ENCODE measurements around the gene IL27RA.

IL27RA gene

DNA sequence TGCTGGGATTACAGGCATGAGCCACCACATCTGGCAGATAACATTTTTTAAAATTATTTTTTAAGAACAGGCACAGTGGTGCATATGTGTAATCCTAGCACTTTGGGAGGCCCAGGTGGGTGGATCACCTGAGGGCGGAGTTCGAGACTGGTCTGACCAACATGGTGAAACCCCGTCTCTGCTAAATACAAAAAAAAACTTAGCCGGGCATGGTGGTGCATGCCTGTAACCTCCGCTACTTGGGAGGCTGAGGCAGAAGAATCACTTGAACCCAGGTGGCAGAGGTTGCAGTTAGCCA is 30.9 kb downstream of the IL27RA start:
- CTCF ChIA-PET: interaction anchor here (0.6 to 6.9 kb wide), 2 partner anchors 9 to 345 kb away, joined by 3 to 80 read pairs; partner anchors contain the start of gene MISP3

GRCh38 chr19:14063105-14063504 is 31.5 kb downstream of the IL27RA start:
- no peak overlapping the region for H3K27ac ChIP-seq (ENCODE audit: extremely low read depth, low read depth, low read length)
- H3K4me3 ChIP-seq (ENCODE audit: low read depth, low read length): no peak overlapping the region
- peaks cover 2% of the 10 kb centered on the region for H3K4me1 ChIP-seq (ENCODE audit: control insufficient read depth, insufficient read depth, low read length)
- ChIA-PET POLR2A (no interaction called here), CTCF (no interaction called here)
- no peaks in the 10 kb centered on the region for H3K36me3 ChIP-seq (ENCODE audit: control insufficient read depth in 2 of 2, insufficient read depth in 1 of 2, low read length in 2 of 2)
- no peaks in the 10 kb centered on the region for H3K9me3 ChIP-seq (ENCODE audit: control insufficient read depth, insufficient read depth, low read depth, low read length)
- TF ChIP-seq ZNF623 (tag by site-specific recombination; IDR thresholded peaks at IDR 0.05) (no peak), ZNF2 (tag by site-specific recombination; IDR thresholded peaks at IDR 0.05) (no peak), ZNF48 (tag by site-specific recombination; IDR thresholded peaks at IDR 0.05) (no peak), ZNF777 (tag by site-specific recombination; IDR thresholded peaks at IDR 0.05; ENCODE audit: borderline replicate concordance) (no peak), TCF7L2 (IDR thresholded peaks at IDR 0.05; ENCODE audit: borderline replicate concordance, low read depth, low read length) (no peak), ZNF394 (tag by site-specific recombination; IDR thresholded peaks at IDR 0.05; ENCODE audit: borderline replicate concordance) (no peak), GLIS2 (tag by site-specific recombination; IDR thresholded peaks at IDR 0.05) (no peak), ZNF174 (tag by site-specific recombination; IDR thresholded peaks at IDR 0.05) (no peak), ZNF510 (tag by site-specific recombination; IDR thresholded peaks at IDR 0.05; ENCODE audit: insufficient replicate concordance) (no peak), GLIS1 (tag by site-specific recombination; IDR thresholded peaks at IDR 0.05) (no peak), ZNF148 (tag by site-specific recombination; IDR thresholded peaks at IDR 0.05; ENCODE audit: borderline replicate concordance) (no peak), GLI2 (tag by site-specific recombination; IDR thresholded peaks at IDR 0.05; ENCODE audit: borderline replicate concordance, low read depth) (no peak), ZNF350 (tag by site-specific recombination; IDR thresholded peaks at IDR 0.05) (no peak), ZNF600 (tag by site-specific recombination; IDR thresholded peaks at IDR 0.05) (no peak), ZNF292 (tag by site-specific recombination; IDR thresholded peaks at IDR 0.05; ENCODE audit: borderline replicate concordance, low read depth) (no peak), KLF7 (tag by site-specific recombination; IDR thresholded peaks at IDR 0.05; ENCODE audit: borderline replicate concordance) (no peak)
- TF ChIP-seq, protein P1, sequence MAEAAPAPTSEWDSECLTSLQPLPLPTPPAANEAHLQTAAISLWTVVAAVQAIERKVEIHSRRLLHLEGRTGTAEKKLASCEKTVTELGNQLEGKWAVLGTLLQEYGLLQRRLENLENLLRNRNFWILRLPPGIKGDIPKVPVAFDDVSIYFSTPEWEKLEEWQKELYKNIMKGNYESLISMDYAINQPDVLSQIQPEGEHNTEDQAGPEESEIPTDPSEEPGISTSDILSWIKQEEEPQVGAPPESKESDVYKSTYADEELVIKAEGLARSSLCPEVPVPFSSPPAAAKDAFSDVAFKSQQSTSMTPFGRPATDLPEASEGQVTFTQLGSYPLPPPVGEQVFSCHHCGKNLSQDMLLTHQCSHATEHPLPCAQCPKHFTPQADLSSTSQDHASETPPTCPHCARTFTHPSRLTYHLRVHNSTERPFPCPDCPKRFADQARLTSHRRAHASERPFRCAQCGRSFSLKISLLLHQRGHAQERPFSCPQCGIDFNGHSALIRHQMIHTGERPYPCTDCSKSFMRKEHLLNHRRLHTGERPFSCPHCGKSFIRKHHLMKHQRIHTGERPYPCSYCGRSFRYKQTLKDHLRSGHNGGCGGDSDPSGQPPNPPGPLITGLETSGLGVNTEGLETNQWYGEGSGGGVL (tag by site-specific recombination; IDR thresholded peaks at IDR 0.05): no peak
- TF ChIP-seq, protein P2, sequence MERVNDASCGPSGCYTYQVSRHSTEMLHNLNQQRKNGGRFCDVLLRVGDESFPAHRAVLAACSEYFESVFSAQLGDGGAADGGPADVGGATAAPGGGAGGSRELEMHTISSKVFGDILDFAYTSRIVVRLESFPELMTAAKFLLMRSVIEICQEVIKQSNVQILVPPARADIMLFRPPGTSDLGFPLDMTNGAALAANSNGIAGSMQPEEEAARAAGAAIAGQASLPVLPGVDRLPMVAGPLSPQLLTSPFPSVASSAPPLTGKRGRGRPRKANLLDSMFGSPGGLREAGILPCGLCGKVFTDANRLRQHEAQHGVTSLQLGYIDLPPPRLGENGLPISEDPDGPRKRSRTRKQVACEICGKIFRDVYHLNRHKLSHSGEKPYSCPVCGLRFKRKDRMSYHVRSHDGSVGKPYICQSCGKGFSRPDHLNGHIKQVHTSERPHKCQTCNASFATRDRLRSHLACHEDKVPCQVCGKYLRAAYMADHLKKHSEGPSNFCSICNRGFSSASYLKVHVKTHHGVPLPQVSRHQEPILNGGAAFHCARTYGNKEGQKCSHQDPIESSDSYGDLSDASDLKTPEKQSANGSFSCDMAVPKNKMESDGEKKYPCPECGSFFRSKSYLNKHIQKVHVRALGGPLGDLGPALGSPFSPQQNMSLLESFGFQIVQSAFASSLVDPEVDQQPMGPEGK (tag by site-specific recombination; IDR thresholded peaks at IDR 0.05): no peak

More for the DNA sequence above, 30.9 kb downstream of the IL27RA start:
- Histone ChIP-seq H3K4me1 (ENCODE audit: control insufficient read depth, insufficient read depth, low read length) (peaks cover 4% of the 10 kb centered on the region), H3K4me3 (ENCODE audit: low read depth, low read length) (no peak overlapping the region), H3K9me3 (ENCODE audit: control insufficient read depth, insufficient read depth, low read depth, low read length) (no peaks in the 10 kb centered on the region), H3K27ac (ENCODE audit: extremely low read depth, low read depth, low read length) (no peak overlapping the region), H3K36me3 (ENCODE audit: control insufficient read depth in 2 of 2, insufficient read depth in 1 of 2, low read length in 2 of 2) (no peaks in the 10 kb centered on the region)
- TF ChIP-seq ZNF707 (tag by site-specific recombination; IDR thresholded peaks at IDR 0.05) (no peak), RBAK (tag by site-specific recombination; IDR thresholded peaks at IDR 0.05) (no peak), ZNF112 (tag by site-specific recombination; IDR thresholded peaks at IDR 0.05) (no peak), ZNF433 (tag by site-specific recombination; IDR thresholded peaks at IDR 0.05; ENCODE audit: low read depth) (no peak), HOXA7 (CRISPR knock-in tag; IDR thresholded peaks at IDR 0.05; ENCODE audit: borderline replicate concordance) (no peak), TCF7L2 (IDR thresholded peaks at IDR 0.05; ENCODE audit: borderline replicate concordance, low read depth, low read length) (no peak), ZNF473 (tag by site-specific recombination; IDR thresholded peaks at IDR 0.05) (no peak), ZNF274 (IDR thresholded peaks at IDR 0.05; ENCODE audit: low read length) (no peak), ZNF274 (tag by site-specific recombination; IDR thresholded peaks at IDR 0.05; ENCODE audit: borderline replicate concordance) (no peak), ZSCAN23 (tag by site-specific recombination; IDR thresholded peaks at IDR 0.05) (no peak), ZNF138 (tag by site-specific recombination; IDR thresholded peaks at IDR 0.05; ENCODE audit: borderline replicate concordance) (no peak), ZNF658 (tag by site-specific recombination; IDR thresholded peaks at IDR 0.05) (no peak), ZNF426 (tag by site-specific recombination; IDR thresholded peaks at IDR 0.05) (no peak), ZNF585B (tag by site-specific recombination; IDR thresholded peaks at IDR 0.05) (no peak)
- TF ChIP-seq, protein P1 (tag by site-specific recombination; IDR thresholded peaks at IDR 0.05): no peak
- TF ChIP-seq, protein P3, sequence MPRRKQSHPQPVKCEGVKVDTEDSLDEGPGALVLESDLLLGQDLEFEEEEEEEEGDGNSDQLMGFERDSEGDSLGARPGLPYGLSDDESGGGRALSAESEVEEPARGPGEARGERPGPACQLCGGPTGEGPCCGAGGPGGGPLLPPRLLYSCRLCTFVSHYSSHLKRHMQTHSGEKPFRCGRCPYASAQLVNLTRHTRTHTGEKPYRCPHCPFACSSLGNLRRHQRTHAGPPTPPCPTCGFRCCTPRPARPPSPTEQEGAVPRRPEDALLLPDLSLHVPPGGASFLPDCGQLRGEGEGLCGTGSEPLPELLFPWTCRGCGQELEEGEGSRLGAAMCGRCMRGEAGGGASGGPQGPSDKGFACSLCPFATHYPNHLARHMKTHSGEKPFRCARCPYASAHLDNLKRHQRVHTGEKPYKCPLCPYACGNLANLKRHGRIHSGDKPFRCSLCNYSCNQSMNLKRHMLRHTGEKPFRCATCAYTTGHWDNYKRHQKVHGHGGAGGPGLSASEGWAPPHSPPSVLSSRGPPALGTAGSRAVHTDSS (tag by site-specific recombination; IDR thresholded peaks at IDR 0.05): no peak
- POLR2A ChIA-PET: no interaction called here

Data from HEK293 (cell line).